GM12891 (cell line): Measurements from ENCODE around the gene ECT2.

Experiments
- POLR2A ChIP-seq: IDR thresholded peaks from 2 replicates; pipeline ENCODE4 v1.6.1; 2011; ENCODE audit warnings: low read depth, low read length, control low read depth
- POLR2AphosphoS5 ChIP-seq: IDR thresholded peaks from 2 replicates; pipeline ENCODE4 v1.6.1; 2011; ENCODE audit warnings: low read depth, low read length, control low read depth
- POU2F2 ChIP-seq: IDR thresholded peaks from 2 replicates; pipeline ENCODE4 v1.6.1; 2011; ENCODE audit warnings: low read depth, mild to moderate bottlenecking, control low read depth, low read length, moderate library complexity
- SPI1 ChIP-seq: IDR thresholded peaks from 2 replicates; pipeline ENCODE4 v1.6.1; 2011; ENCODE audit warnings: low read depth, low read length, control low read depth
- TAF1 ChIP-seq: IDR thresholded peaks from 2 replicates; pipeline ENCODE4 v1.6.1; 2011; ENCODE audit warnings: low read depth, low read length, control low read depth

- TF ChIP-seq SPI1 (no peak), POLR2AphosphoS5 (no peak), TAF1 (no peak), POLR2A (no peak), POU2F2 (no peak)
Measured at GRCh38 chr3:172869784-172870518, 119.4 kb downstream of the ECT2 start.
